WI38 (cell line): ENCODE measurements around the gene OR6K2.

Experiments
- H3K4me3 ChIP-seq: 2 replicates; pipeline ENCODE4 v1.5.1; 2011; ENCODE audit warnings: low read depth, mild to moderate bottlenecking, control low read depth, low read length
- TF ChIP-seq, protein P1 (sequence below): IDR thresholded peaks from 2 replicates; pipeline ENCODE4 v1.5.1; 2012; ENCODE audit warnings: low read depth, mild to moderate bottlenecking, control low read depth, low read length

The OR6K2 gene

DNA sequence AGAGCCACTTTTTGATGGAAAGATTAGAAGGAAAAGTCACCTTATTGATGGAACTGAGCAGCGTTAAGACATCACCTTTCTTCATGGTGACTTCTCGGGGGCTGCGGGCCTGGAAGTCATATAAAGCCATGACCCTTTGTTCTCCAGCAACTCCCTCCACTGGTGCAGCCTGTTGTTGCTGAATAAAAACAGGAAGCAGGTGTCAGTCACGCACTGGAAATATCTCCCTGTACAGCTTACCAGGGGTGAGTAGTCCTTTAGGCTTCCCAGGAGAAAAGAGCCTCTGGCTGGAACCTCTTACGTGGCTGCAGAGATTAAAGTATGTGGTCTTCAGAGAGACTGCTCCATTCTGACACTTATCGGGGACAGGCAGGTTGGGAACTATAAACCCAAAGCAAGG, 45.9 kb downstream of the OR6K2 start:
- no peak overlapping the region for H3K4me3 ChIP-seq
- TF ChIP-seq, protein P1, sequence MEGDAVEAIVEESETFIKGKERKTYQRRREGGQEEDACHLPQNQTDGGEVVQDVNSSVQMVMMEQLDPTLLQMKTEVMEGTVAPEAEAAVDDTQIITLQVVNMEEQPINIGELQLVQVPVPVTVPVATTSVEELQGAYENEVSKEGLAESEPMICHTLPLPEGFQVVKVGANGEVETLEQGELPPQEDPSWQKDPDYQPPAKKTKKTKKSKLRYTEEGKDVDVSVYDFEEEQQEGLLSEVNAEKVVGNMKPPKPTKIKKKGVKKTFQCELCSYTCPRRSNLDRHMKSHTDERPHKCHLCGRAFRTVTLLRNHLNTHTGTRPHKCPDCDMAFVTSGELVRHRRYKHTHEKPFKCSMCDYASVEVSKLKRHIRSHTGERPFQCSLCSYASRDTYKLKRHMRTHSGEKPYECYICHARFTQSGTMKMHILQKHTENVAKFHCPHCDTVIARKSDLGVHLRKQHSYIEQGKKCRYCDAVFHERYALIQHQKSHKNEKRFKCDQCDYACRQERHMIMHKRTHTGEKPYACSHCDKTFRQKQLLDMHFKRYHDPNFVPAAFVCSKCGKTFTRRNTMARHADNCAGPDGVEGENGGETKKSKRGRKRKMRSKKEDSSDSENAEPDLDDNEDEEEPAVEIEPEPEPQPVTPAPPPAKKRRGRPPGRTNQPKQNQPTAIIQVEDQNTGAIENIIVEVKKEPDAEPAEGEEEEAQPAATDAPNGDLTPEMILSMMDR, result no peak

DNA sequence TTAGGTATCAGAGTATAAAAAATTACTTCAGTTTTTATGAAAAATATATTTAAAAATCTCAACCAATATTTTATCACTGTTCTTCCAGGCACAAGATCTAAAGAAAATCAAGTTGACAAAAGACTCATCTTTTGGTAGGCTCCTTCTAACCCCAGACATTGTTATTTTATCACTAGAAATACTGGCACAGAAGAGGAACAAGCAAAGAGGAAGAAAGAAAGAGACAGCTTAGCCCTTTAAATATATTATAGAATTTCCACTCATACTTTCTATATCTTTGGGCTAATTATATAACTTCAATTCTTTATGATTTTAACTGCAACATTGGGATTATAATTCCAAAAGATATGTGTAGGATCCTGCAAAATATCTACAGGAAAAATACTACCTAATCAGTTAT, 46.4 kb downstream of the OR6K2 start:
- no peak overlapping the region for H3K4me3 ChIP-seq
- TF ChIP-seq, protein P1, result no peak

DNA sequence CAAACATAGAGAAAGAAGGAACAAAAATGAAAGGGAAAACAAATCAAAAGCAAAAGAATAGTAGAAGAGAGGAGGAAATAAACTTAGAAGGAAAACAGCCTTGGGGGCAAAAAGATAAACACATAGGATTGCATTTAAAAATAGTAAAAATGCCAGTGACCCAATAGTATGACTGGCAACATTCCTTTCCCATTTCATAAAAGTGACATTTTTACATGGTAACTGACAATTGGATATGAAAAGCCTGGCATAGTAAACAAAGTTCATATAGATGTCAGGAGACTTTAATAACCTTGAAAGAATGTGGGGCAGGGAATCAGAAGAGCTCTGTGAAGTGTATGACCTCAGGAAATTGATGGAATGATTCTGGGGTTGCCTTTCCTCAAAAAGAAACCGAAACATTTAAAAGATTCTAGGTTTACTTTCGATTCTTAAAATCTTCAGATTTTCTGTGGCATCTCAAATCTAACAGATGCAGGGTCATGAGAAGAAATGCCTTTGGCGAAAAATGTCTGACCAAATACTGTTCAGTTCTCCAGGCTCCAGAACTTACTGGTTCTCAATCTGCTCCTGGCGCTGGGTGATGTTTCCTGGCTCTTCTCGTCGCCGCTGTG, 47.6 kb downstream of the OR6K2 start:
- no peak overlapping the region for H3K4me3 ChIP-seq
- TF ChIP-seq, protein P1, result no peak
